GM12878 (cell line): Measurements from ENCODE around the gene TCL1B. TPM values are rescaled to one million over a fixed set of nuclear protein-coding genes. Genes with fewer than 3 reads are reported as not detected.

ENCODE experiments used
- ATAC-seq: fragments of 200-7000 bp; cut with Tn5 transposase; 3 replicates; pipeline ENCODE4 v1.9.1; 2020; ENCODE audit warnings: mild to moderate bottlenecking, moderate library complexity
- BruUV-seq: library from RNA; stranded (reverse); fragments of 400-500 nt; replicated peaks from 2 replicates; lab custom pipeline; 2021; lab: Mats Ljungman, UMichigan
- CTCF ChIA-PET: fragments of 300-600 bp; sonication (Branson Sonifier 250); formaldehyde crosslinking; extraction: SDS; loops from one replicate; lab custom pipeline; 2021; ENCODE audit warnings: inconsistent platforms; lab: Yijun Ruan, JAX
- POLR2A ChIA-PET: fragments of 350-600 bp; formaldehyde crosslinking; extraction: SDS; loops from one replicate; lab custom pipeline; 2021; ENCODE audit warnings: inconsistent platforms; lab: Charles Lee
- RAD21 ChIA-PET: fragments of 300-600 bp; sonication (Branson Sonifier 250); formaldehyde crosslinking; loops from one replicate; lab custom pipeline; 2023; ENCODE audit warnings: antibody characterized with exemption; ENCODE audit not compliant: unreplicated experiment; lab: Charles Lee
- SMC1A ChIA-PET: fragments of 300-600 bp; sonication (Branson Sonifier 250); formaldehyde crosslinking; loops from one replicate; lab custom pipeline; 2023; ENCODE audit not compliant: unreplicated experiment, uncharacterized antibody; lab: Charles Lee
- DNase-seq: peaks from one replicate; pipeline ENCODE4 v3.0.0-alpha.2; 2011; ENCODE audit warnings: low read depth, low spot score
- FAIRE-seq: peaks from 3 replicates; lab custom pipeline; 2011; peaks lifted over from hg19 to GRCh38; lab: Jason Lieb, UNC
- H2AFZ ChIP-seq: 2 replicates; pipeline ENCODE4 v1.6.0; 2011; ENCODE audit warnings: low read depth, low read length, control low read depth; ENCODE audit not compliant: control insufficient read depth
- H3K27ac ChIP-seq: 2 replicates; pipeline ENCODE4 v1.5.1; 2011; ENCODE audit warnings: control low read depth; ENCODE audit not compliant: control insufficient read depth, insufficient read depth
- H3K27me3 ChIP-seq, 2 experiments: replicated peaks in 1 of 2; 2 replicates each; pipeline versions ENCODE4 v1.6.0 to v1.6.1; 2011; ENCODE audit warnings: low read length in 1 of 2; ENCODE audit not compliant: control insufficient read depth in 2 of 2, insufficient read depth in 2 of 2
- H3K36me3 ChIP-seq, 2 experiments: 2 replicates each; pipeline ENCODE4 v1.5.1; 2011; ENCODE audit warnings: low read length in 1 of 2; ENCODE audit not compliant: control insufficient read depth in 2 of 2, insufficient read depth in 2 of 2
- H3K4me1 ChIP-seq: 2 replicates; pipeline ENCODE4 v1.6.1; 2011; ENCODE audit warnings: mild to moderate bottlenecking, low read length, moderate library complexity, mixed read lengths; ENCODE audit not compliant: control insufficient read depth, insufficient read depth
- H3K4me2 ChIP-seq: 2 replicates; pipeline ENCODE4 v1.6.0; 2011; ENCODE audit warnings: control low read depth; ENCODE audit not compliant: control insufficient read depth, insufficient read depth
- H3K4me3 ChIP-seq: fragments of 200-600 bp; sonication (generic); 2 replicates; pipeline ENCODE4 v1.5.1; 2016
- H3K79me2 ChIP-seq: 2 replicates; pipeline ENCODE4 v1.6.0; 2011; ENCODE audit warnings: low read length; ENCODE audit not compliant: control insufficient read depth, insufficient read depth
- H3K9ac ChIP-seq: 2 replicates; pipeline ENCODE4 v1.8.0; 2011; ENCODE audit warnings: low read length, control low read depth, mixed read lengths; ENCODE audit not compliant: control insufficient read depth, insufficient read depth
- H3K9me3 ChIP-seq: replicated peaks from 3 replicates; pipeline ENCODE4 v1.5.1; 2011; ENCODE audit warnings: mild to moderate bottlenecking, low read length; ENCODE audit not compliant: control insufficient read depth, insufficient read depth
- H4K20me1 ChIP-seq: 2 replicates; pipeline ENCODE4 v1.6.0; 2011; ENCODE audit not compliant: control insufficient read depth, insufficient read depth
- BACH1 ChIP-seq: fragments of 450-650 bp; IDR thresholded peaks from 2 replicates; pipeline ENCODE4 v1.6.1; 2017; ENCODE audit warnings: mild to moderate bottlenecking, borderline replicate concordance
- CBFB ChIP-seq: IDR thresholded peaks from 2 replicates; pipeline ENCODE4 v1.6.1; 2016; ENCODE audit warnings: antibody characterized with exemption, low read depth
- CHD1 ChIP-seq: IDR thresholded peaks from 2 replicates; pipeline ENCODE4 v1.6.1; 2012; ENCODE audit warnings: low read depth, low read length, improper control_type of control experiment
- EP300 ChIP-seq, 2 experiments: fragments of 150-350 bp in 1 of 2; IDR thresholded peaks; 2 replicates each; pipeline ENCODE4 v1.6.1; 2011 to 2012; ENCODE audit warnings: low read depth in 2 of 2, low read length in 2 of 2, borderline replicate concordance in 1 of 2, improper control_type of control experiment in 1 of 2, inconsistent platforms in 1 of 2; ENCODE audit not compliant: control insufficient read depth in 1 of 2
- HCFC1 ChIP-seq: fragments of 150-350 bp; IDR thresholded peaks from 2 replicates; pipeline ENCODE4 v1.6.1; 2014; ENCODE audit warnings: low read length
- IKZF2 ChIP-seq, 2 experiments: fragments of 450-650 bp; IDR thresholded peaks; 2 replicates each; pipeline ENCODE4 v1.6.1; 2017; ENCODE audit warnings: mild to moderate bottlenecking in 2 of 2, moderate library complexity in 2 of 2
- NFYA ChIP-seq: IDR thresholded peaks from 2 replicates; pipeline ENCODE4 v1.6.1; 2011; ENCODE audit warnings: low read depth, mild to moderate bottlenecking, low read length, improper control_type of control experiment, borderline replicate concordance
- NR2C2 ChIP-seq: IDR thresholded peaks from 2 replicates; pipeline ENCODE4 v1.6.1; 2011; ENCODE audit warnings: borderline replicate concordance, low read depth; ENCODE audit not compliant: control insufficient read depth, insufficient read length
- NR2F1 ChIP-seq: fragments of 450-650 bp; conservative IDR thresholded peaks from 2 replicates; pipeline ENCODE4 v1.6.1; 2017; ENCODE audit warnings: mild to moderate bottlenecking
- PML ChIP-seq: IDR thresholded peaks from 2 replicates; pipeline ENCODE4 v1.6.1; 2012; ENCODE audit warnings: low read length, inconsistent platforms
- RAD21 ChIP-seq: IDR thresholded peaks from 2 replicates; pipeline ENCODE4 v1.6.1; 2011; ENCODE audit warnings: mild to moderate bottlenecking, low read depth, low read length, moderate library complexity; ENCODE audit not compliant: insufficient read depth
- STAT3 ChIP-seq: IDR thresholded peaks from 2 replicates; pipeline ENCODE4 v1.6.1; 2011; ENCODE audit warnings: low read depth, low read length, improper control_type of control experiment
- ZNF622 ChIP-seq: fragments of 450-650 bp; IDR thresholded peaks from 2 replicates; pipeline ENCODE4 v1.6.1; 2017; ENCODE audit warnings: mild to moderate bottlenecking, inconsistent platforms
- WGBS: methylation state at CpG from one replicate; pipeline ENCODE4 v1.1.6; 2016; ENCODE audit warnings: low lambda C conversion rate; ENCODE audit not compliant: insufficient replicate concordance, insufficient coverage; ENCODE audit errors: missing lambda C conversion rate; 5-methylcytosine and 5-hydroxymethylcytosine counted together
- in situ Hi-C: fragments of 300-500 bp; cut with MboI; formaldehyde crosslinking; loops from 9 replicates; pipeline ENCODE4 v1.14.3; 2018; ENCODE audit warnings: mixed read lengths
- intact Hi-C: fragments of 100-400 bp; cut with micrococcal nuclease; formaldehyde crosslinking; loops from one replicate; pipeline ENCODE4 v1.14.2; 2022; ENCODE audit not compliant: unreplicated experiment
- polyA plus RNA-seq, 11 experiments: library from polyadenylated mRNA; depleted of rRNA in 4 of 11; unstranded in 6 of 11; stranded (reverse) in 5 of 11; fragments of >200 nt; fragmentation: Nextera tagmentation in 4 of 11; fragmentation: Illumina TruSeq in 1 of 11; extraction: Ambion mirVana in 4 of 11; extraction: Trizol in 1 of 11; gene quantifications; 1 replicate in 1 of 11; 2 replicates in 10 of 11; pipeline versions ENCODE4 v1.2.1 to v1.2.3, GENCODE V29; 2011 to 2016; ENCODE audit warnings: inconsistent platforms in 2 of 11, missing spikeins in 2 of 11, low read depth in 1 of 11
- total RNA-seq, 4 experiments: library from RNA; depleted of rRNA in 3 of 4; stranded (reverse); fragments of >200 nt in 3 of 4; fragmentation: Illumina TruSeq in 1 of 4; extraction: Trizol in 1 of 4; gene quantifications; 2 replicates each; pipeline versions ENCODE4 v1.2.1 to v1.2.3, GENCODE V29; 2013 to 2021
- TF ChIP-seq, protein P1 (sequence below): fragments of 450-650 bp; IDR thresholded peaks from 2 replicates; pipeline ENCODE4 v1.6.1; 2014; ENCODE audit warnings: mild to moderate bottlenecking
- TF ChIP-seq, protein P2 (sequence below): fragments of 450-650 bp; conservative IDR thresholded peaks from 2 replicates; pipeline ENCODE4 v1.6.1; 2017; ENCODE audit warnings: mild to moderate bottlenecking, moderate library complexity
- TF ChIP-seq, protein P3 (sequence below): fragments of 450-650 bp; IDR thresholded peaks from 2 replicates; pipeline ENCODE4 v1.6.1; 2017; ENCODE audit warnings: borderline replicate concordance
- TF ChIP-seq, protein P4 (sequence below): fragments of 450-650 bp; formaldehyde crosslinking; IDR thresholded peaks from 2 replicates; pipeline ENCODE4 v1.4.0; 2022; ENCODE audit warnings: mild to moderate bottlenecking, moderate library complexity

TCL1B gene
- total and polyA plus RNA-seq, 10 of the 15 experiments (the other 5 are each of a cell fraction or from before 2014, with no cell fraction given), result 0.10 to 0.18 (median 0.13) TPM; not detected in 6

DNA sequence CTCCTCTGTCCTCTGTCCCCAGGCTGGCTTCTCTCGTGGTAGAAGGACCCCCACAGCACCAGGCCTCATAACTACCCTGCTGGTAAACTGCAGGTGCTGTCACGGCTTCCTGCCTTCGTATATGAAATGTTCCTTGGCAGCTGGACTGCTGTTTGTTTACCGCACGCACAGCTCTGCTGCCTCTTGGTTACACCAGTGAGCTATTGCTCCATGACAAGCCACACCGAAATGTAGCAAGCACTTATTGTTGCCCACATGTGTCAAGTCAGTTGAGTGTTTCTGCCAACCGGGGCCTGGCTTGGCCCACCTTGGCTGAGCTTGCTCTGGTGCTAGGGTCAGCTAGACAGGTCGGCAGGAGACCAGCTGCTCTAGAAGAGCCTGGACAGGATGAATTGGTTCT lies 21.7 kb upstream of the TCL1B start:
- DNase-seq (no peak), FAIRE-seq (no peak), ATAC-seq (peak; percentile 27)
- CTCF ChIA-PET, result interaction anchor here (0.7 to 7.4 kb wide), 9 partner anchors 12 to 110 kb away, joined by 3 to 98 read pairs (median 5); no protein-coding TSS in a partner anchor
- intact Hi-C loops, result loop anchor here (5.0 kb wide), 1 partner anchor 63 kb away; no protein-coding TSS in a partner anchor
- H3K79me2 ChIP-seq, result no peaks in the 10 kb centered on the region
- H3K4me1 ChIP-seq, result peaks cover 69% of the 10 kb centered on the region
- RAD21 ChIA-PET, result interaction anchor here (0.8 to 4.3 kb wide), 6 partner anchors 9 to 130 kb away, joined by 3 to 44 read pairs (median 3); partner anchors contain the start of gene GLRX5
- SMC1A ChIA-PET, result interaction anchor here (0.7 to 7.1 kb wide), 11 partner anchors 9 to 101 kb away, joined by 3 to 78 read pairs (median 4); no protein-coding TSS in a partner anchor
- no TSS peak for BruUV-seq
- H3K9me3 ChIP-seq, result no peaks in the 10 kb centered on the region
- 19% methylated on average over 8 of the region's 8 CpGs for WGBS
- H3K27ac ChIP-seq, result peak overlapping the region; percentile 82
- no peak overlapping the region for H3K4me3 ChIP-seq
- POLR2A ChIA-PET, result interaction anchor here (1.1 to 1.6 kb wide), 2 partner anchors 18 to 61 kb away, joined by 3 read pairs; no protein-coding TSS in a partner anchor
- H3K9ac ChIP-seq, result no peak overlapping the region
- in situ Hi-C loops, result loop anchor here (25.0 kb wide), 1 partner anchor 1702 kb away; no protein-coding TSS in a partner anchor
- H3K4me2 ChIP-seq, result peak overlapping the region; percentile 51
- no peaks in the 10 kb centered on the region; a peak in 1 of 4 replicates for H3K27me3 ChIP-seq
- H4K20me1 ChIP-seq, result no peaks in the 10 kb centered on the region
- no peak overlapping the region for H2AFZ ChIP-seq
- H3K36me3 ChIP-seq, result no peaks in the 10 kb centered on the region
- no peak for TF ChIP-seq CBFB
- peak; percentile 44 to 82; a peak in 1 of 4 replicates for TF ChIP-seq EP300 (IDR thresholded peaks at IDR 0.05; ENCODE audit: borderline replicate concordance in 1 of 2, control insufficient read depth in 1 of 2, low read depth in 2 of 2, low read length in 2 of 2)
- no peak for TF ChIP-seq NR2F1
- TF ChIP-seq, protein P1, sequence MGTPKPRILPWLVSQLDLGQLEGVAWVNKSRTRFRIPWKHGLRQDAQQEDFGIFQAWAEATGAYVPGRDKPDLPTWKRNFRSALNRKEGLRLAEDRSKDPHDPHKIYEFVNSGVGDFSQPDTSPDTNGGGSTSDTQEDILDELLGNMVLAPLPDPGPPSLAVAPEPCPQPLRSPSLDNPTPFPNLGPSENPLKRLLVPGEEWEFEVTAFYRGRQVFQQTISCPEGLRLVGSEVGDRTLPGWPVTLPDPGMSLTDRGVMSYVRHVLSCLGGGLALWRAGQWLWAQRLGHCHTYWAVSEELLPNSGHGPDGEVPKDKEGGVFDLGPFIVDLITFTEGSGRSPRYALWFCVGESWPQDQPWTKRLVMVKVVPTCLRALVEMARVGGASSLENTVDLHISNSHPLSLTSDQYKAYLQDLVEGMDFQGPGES, result no peak
- peak; percentile 30 to 47; a peak in 3 of 4 replicates for TF ChIP-seq IKZF2 (IDR thresholded peaks at IDR 0.05)
- TF ChIP-seq, protein P2, sequence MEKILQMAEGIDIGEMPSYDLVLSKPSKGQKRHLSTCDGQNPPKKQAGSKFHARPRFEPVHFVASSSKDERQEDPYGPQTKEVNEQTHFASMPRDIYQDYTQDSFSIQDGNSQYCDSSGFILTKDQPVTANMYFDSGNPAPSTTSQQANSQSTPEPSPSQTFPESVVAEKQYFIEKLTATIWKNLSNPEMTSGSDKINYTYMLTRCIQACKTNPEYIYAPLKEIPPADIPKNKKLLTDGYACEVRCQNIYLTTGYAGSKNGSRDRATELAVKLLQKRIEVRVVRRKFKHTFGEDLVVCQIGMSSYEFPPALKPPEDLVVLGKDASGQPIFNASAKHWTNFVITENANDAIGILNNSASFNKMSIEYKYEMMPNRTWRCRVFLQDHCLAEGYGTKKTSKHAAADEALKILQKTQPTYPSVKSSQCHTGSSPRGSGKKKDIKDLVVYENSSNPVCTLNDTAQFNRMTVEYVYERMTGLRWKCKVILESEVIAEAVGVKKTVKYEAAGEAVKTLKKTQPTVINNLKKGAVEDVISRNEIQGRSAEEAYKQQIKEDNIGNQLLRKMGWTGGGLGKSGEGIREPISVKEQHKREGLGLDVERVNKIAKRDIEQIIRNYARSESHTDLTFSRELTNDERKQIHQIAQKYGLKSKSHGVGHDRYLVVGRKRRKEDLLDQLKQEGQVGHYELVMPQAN, result no peak
- TF ChIP-seq, protein P3, sequence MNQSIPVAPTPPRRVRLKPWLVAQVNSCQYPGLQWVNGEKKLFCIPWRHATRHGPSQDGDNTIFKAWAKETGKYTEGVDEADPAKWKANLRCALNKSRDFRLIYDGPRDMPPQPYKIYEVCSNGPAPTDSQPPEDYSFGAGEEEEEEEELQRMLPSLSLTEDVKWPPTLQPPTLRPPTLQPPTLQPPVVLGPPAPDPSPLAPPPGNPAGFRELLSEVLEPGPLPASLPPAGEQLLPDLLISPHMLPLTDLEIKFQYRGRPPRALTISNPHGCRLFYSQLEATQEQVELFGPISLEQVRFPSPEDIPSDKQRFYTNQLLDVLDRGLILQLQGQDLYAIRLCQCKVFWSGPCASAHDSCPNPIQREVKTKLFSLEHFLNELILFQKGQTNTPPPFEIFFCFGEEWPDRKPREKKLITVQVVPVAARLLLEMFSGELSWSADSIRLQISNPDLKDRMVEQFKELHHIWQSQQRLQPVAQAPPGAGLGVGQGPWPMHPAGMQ, result no peak
- TF ChIP-seq STAT3, result no peak
- no peak for TF ChIP-seq NFYA
- TF ChIP-seq HCFC1, result no peak
- no peak for TF ChIP-seq ZNF622
- TF ChIP-seq RAD21, result no peak
- no peak for TF ChIP-seq NR2C2
- TF ChIP-seq, protein P4, sequence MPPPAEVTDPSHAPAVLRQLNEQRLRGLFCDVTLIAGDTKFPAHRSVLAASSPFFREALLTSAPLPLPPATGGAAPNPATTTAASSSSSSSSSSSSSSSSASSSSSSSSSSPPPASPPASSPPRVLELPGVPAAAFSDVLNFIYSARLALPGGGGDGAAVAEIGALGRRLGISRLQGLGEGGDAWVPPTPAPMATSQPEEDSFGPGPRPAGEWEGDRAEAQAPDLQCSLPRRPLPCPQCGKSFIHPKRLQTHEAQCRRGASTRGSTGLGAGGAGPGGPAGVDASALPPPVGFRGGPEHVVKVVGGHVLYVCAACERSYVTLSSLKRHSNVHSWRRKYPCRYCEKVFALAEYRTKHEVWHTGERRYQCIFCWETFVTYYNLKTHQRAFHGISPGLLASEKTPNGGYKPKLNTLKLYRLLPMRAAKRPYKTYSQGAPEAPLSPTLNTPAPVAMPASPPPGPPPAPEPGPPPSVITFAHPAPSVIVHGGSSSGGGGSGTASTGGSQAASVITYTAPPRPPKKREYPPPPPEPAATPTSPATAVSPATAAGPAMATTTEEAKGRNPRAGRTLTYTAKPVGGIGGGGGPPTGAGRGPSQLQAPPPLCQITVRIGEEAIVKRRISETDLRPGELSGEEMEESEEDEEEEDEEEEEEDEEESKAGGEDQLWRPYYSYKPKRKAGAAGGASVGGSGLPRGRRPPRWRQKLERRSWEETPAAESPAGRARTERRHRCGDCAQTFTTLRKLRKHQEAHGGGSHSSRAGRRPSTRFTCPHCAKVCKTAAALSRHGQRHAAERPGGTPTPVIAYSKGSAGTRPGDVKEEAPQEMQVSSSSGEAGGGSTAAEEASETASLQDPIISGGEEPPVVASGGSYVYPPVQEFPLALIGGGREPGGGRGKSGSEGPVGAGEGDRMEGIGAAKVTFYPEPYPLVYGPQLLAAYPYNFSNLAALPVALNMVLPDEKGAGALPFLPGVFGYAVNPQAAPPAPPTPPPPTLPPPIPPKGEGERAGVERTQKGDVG, result no peak
- no peak for TF ChIP-seq BACH1
- TF ChIP-seq PML, result no peak
- no peak for TF ChIP-seq CHD1
